B cell (primary cell): Measurements from ENCODE around the gene RAB10. TPM values are rescaled to one million over a fixed set of nuclear protein-coding genes. Genes with fewer than 3 reads are reported as not detected.

Source experiments
- ATAC-seq: fragments of 200-7000 bp; cut with Tn5 transposase; one replicate; pipeline ENCODE4 v1.10.0; 2021; ENCODE audit warnings: low read depth, mild to moderate bottlenecking, moderate number of reproducible peaks, moderate library complexity
- CTCF ChIA-PET: fragments of 350-600 bp; sonication (Branson Sonifier 250); formaldehyde crosslinking; loops from one replicate; lab custom pipeline; 2021; ENCODE audit warnings: antibody characterized with exemption, inconsistent platforms; lab: Charles Lee
- POLR2A ChIA-PET: fragments of 350-600 bp; sonication (Branson Sonifier 250); formaldehyde crosslinking; loops from one replicate; lab custom pipeline; 2021; ENCODE audit warnings: antibody characterized with exemption; lab: Charles Lee
- DNase-seq: peaks from one replicate; pipeline ENCODE4 v3.0.0; 2013
- H2AFZ ChIP-seq: 2 replicates; pipeline ENCODE4 v1.6.1; 2012; ENCODE audit warnings: mild to moderate bottlenecking, low read depth, low read length; ENCODE audit not compliant: insufficient read depth, poor library complexity, severe bottlenecking
- H3K27ac ChIP-seq, 2 donors: 1 replicate in 1 of 2; 2 replicates in 1 of 2; pipeline ENCODE4 v1.5.1; 2012 to 2013; ENCODE audit warnings: low read length in 2 of 2, mild to moderate bottlenecking in 2 of 2, moderate library complexity in 1 of 2
- H3K27me3 ChIP-seq, 4 experiments: fragments of 200-600 bp in 1 of 4; sonication (generic) in 1 of 4; replicated peaks in 1 of 4; 1 replicate in 2 of 4; 2 replicates in 2 of 4; pipeline versions ENCODE4 v1.6.1 to v1.7.0; 2013 to 2016; ENCODE audit warnings: low read length in 3 of 4, mild to moderate bottlenecking in 2 of 4, mixed read lengths in 1 of 4, moderate library complexity in 1 of 4; ENCODE audit not compliant: insufficient read depth in 4 of 4, control insufficient read depth in 3 of 4; ENCODE audit errors: control extremely low read depth in 1 of 4
- H3K36me3 ChIP-seq, 2 experiments: replicated peaks in 1 of 2; 1 replicate in 1 of 2; 2 replicates in 1 of 2; pipeline versions ENCODE4 v1.6.1 to v1.7.1; 2013; ENCODE audit warnings: low read length in 1 of 2; ENCODE audit not compliant: insufficient read depth in 2 of 2, control insufficient read depth in 1 of 2; ENCODE audit errors: control extremely low read depth in 1 of 2, extremely low read depth in 1 of 2
- H3K4me1 ChIP-seq, 2 donors: fragments of 200-600 bp in 1 of 2; sonication (generic) in 1 of 2; 1 replicate in 1 of 2; 2 replicates in 1 of 2; pipeline versions ENCODE4 v1.5.1 to v1.6.1; 2013 to 2017; ENCODE audit warnings: low read length in 2 of 2; ENCODE audit not compliant: control insufficient read depth in 2 of 2, insufficient read depth in 2 of 2
- H3K4me2 ChIP-seq: replicated peaks from 2 replicates; pipeline ENCODE3; 2012; ENCODE audit warnings: mild to moderate bottlenecking, low read depth, low read length; ENCODE audit not compliant: poor library complexity, severe bottlenecking
- H3K4me3 ChIP-seq, 5 experiments: fragments of 200-600 bp in 1 of 5; sonication (generic) in 1 of 5; 1 replicate in 3 of 5; 2 replicates in 2 of 5; pipeline versions ENCODE4 v1.5.1 to v1.7.0; 2011 to 2016; ENCODE audit warnings: low read length in 4 of 5, mild to moderate bottlenecking in 4 of 5, low read depth in 2 of 5, control low read depth in 1 of 5, moderate library complexity in 1 of 5; ENCODE audit not compliant: insufficient read depth in 1 of 5; ENCODE audit errors: control extremely low read depth in 1 of 5, extremely low read depth in 1 of 5
- H3K79me2 ChIP-seq: fragments of 200-600 bp; sonication (generic); one replicate; pipeline ENCODE4 v1.6.0; 2016; ENCODE audit warnings: low read length; ENCODE audit not compliant: control insufficient read depth, insufficient read depth
- H3K9ac ChIP-seq: fragments of 200-600 bp; sonication (generic); 2 replicates; pipeline ENCODE4 v1.6.1; 2017; ENCODE audit warnings: mild to moderate bottlenecking, low read length, moderate library complexity
- H3K9me3 ChIP-seq, 3 donors: one replicate each; pipeline versions ENCODE4 v1.6.1 to v1.7.1; 2013; ENCODE audit warnings: low read length in 2 of 3; ENCODE audit not compliant: control insufficient read depth in 2 of 3, insufficient read depth in 1 of 3; ENCODE audit errors: control extremely low read depth in 1 of 3
- H4K20me1 ChIP-seq: 2 replicates; pipeline ENCODE4 v1.6.0; 2012; ENCODE audit warnings: mild to moderate bottlenecking, low read length; ENCODE audit not compliant: insufficient read depth, control insufficient read depth, poor library complexity, severe bottlenecking
- H3K27ac Mint-ChIP-seq: one replicate; pipeline ENCODE4 v1.8.0; 2021; ENCODE audit warnings: mixed read lengths
- H3K27me3 Mint-ChIP-seq: one replicate; pipeline ENCODE4 v1.8.0; 2021; ENCODE audit warnings: mixed read lengths
- H3K4me1 Mint-ChIP-seq: one replicate; pipeline ENCODE4 v1.8.0; 2021; ENCODE audit warnings: mixed read lengths
- H3K4me3 Mint-ChIP-seq: one replicate; pipeline ENCODE4 v1.8.0; 2021; ENCODE audit warnings: mixed read lengths
- H3K9me3 Mint-ChIP-seq: one replicate; pipeline ENCODE4 v1.8.0; 2022; ENCODE audit warnings: mixed read lengths; ENCODE audit not compliant: insufficient read depth
- CTCF ChIP-seq: fragments of 200-600 bp; IDR thresholded peaks from one replicate; pipeline ENCODE4 v1.8.0; 2022; ENCODE audit warnings: antibody characterized with exemption, mild to moderate bottlenecking
- EZH2 ChIP-seq: IDR thresholded peaks from 2 replicates; pipeline ENCODE4 v1.6.1; 2012; ENCODE audit warnings: borderline replicate concordance, low read depth, mild to moderate bottlenecking, moderate library complexity, low read length; ENCODE audit not compliant: insufficient read depth, poor library complexity, severe bottlenecking
- WGBS: methylation state at CpG from one replicate; pipeline ENCODE4 v1.1.5; 2013; ENCODE audit warnings: missing lambda C conversion rate; ENCODE audit not compliant: insufficient coverage; 5-methylcytosine and 5-hydroxymethylcytosine counted together
- intact Hi-C: fragments of 100-400 bp; cut with micrococcal nuclease; formaldehyde crosslinking; loops from one replicate; pipeline ENCODE4 v1.10.0; 2022
- polyA plus RNA-seq: library from polyadenylated mRNA; depleted of rRNA; stranded (reverse); fragments of >200 nt; gene quantifications from 2 replicates; pipeline ENCODE4 v1.2.3, GENCODE V29; 2012
- total RNA-seq, 2 donors: library from RNA; stranded (reverse); fragments of 120-200 nt in 1 of 2; gene quantifications; 1 replicate in 1 of 2; 2 replicates in 1 of 2; pipeline versions ENCODE4 v1.2.3 to v1.2.4, GENCODE V29; 2013 to 2022

RAB10 gene
- total and polyA plus RNA-seq, 2 donors (not counting 1 experiment from before 2014, with no cell fraction given), result 21.7 to 66.7 TPM

- no peak overlapping the region for H3K4me3 Mint-ChIP-seq
- no peak overlapping the region for H3K4me3 ChIP-seq
- POLR2A ChIA-PET, result no interaction called here
- no peaks in the 10 kb centered on the region for H3K9me3 Mint-ChIP-seq
- no peak for ATAC-seq
- peaks cover 0 to under 1% of the 10 kb centered on the region in 2 donors for H3K4me1 ChIP-seq
- no peak overlapping the region for H2AFZ ChIP-seq
- no peaks in the 10 kb centered on the region for H3K36me3 ChIP-seq
- H3K4me1 Mint-ChIP-seq, result peaks cover 28% of the 10 kb centered on the region
- H3K27ac ChIP-seq, result no peak overlapping the region
- H3K9ac ChIP-seq, result no peak overlapping the region
- no CpG with 5 or more reads among the region's 1 CpG for WGBS
- intact Hi-C loops, result no loop called here
- DNase-seq, result no peak
- no peak overlapping the region for H3K27ac Mint-ChIP-seq
- CTCF ChIA-PET, result interaction anchor here (1.2 to 1.8 kb wide), 2 partner anchors 12 to 40 kb away, joined by 3 to 4 read pairs; no protein-coding TSS in a partner anchor
- no peaks in the 10 kb centered on the region for H3K27me3 Mint-ChIP-seq
- H3K79me2 ChIP-seq, result peaks cover 90% of the 10 kb centered on the region
- H3K4me2 ChIP-seq, result no peak overlapping the region
- peaks cover 82% of the 10 kb centered on the region for H4K20me1 ChIP-seq
- peaks cover 0 to under 1% (median 0%) of the 10 kb centered on the region in 3 donors for H3K9me3 ChIP-seq
- TF ChIP-seq EZH2 (no peak), CTCF (no peak)
- no peaks in the 10 kb centered on the region for H3K27me3 ChIP-seq
These were observed 41.3 kb downstream of the RAB10 start for GRCh38 chr2:26075173-26075572.

GRCh38 chr2:26076001-26076587 lies 42.2 kb downstream of the RAB10 start:
- DNase-seq (no peak), ATAC-seq (no peak)
- H3K27ac ChIP-seq, result no peak overlapping the region
- H3K4me2 ChIP-seq, result no peak overlapping the region
- H3K9me3 Mint-ChIP-seq, result peaks cover 8% of the 10 kb centered on the region
- peaks cover 79% of the 10 kb centered on the region for H4K20me1 ChIP-seq
- WGBS, result no CpG with 5 or more reads among the region's 1 CpG
- H3K4me1 Mint-ChIP-seq, result peaks cover 25% of the 10 kb centered on the region
- TF ChIP-seq EZH2, result no peak
- TF ChIP-seq CTCF, result no peak
- no peak overlapping the region for H3K4me3 ChIP-seq
- H2AFZ ChIP-seq, result no peak overlapping the region
- no peak overlapping the region for H3K27ac Mint-ChIP-seq
- H3K9ac ChIP-seq, result no peak overlapping the region
- H3K4me3 Mint-ChIP-seq, result no peak overlapping the region
- ChIA-PET CTCF (interaction anchor here (1.1 kb wide), 1 partner anchor 12 kb away, joined by 3 read pairs; no protein-coding TSS in a partner anchor), POLR2A (no interaction called here)
- H3K27me3 ChIP-seq, result no peaks in the 10 kb centered on the region
- H3K79me2 ChIP-seq, result peaks cover 90% of the 10 kb centered on the region
- peaks cover 0 to 7% (median 3%) of the 10 kb centered on the region in 3 donors for H3K9me3 ChIP-seq
- H3K4me1 ChIP-seq, result no peaks in the 10 kb centered on the region
- no peaks in the 10 kb centered on the region for H3K36me3 ChIP-seq
- no peaks in the 10 kb centered on the region for H3K27me3 Mint-ChIP-seq
- intact Hi-C loops, result no loop called here
